ENCODE data around the gene POLR3B.

GRCh38 chr12:106552228-106552627 lies 194.7 kb downstream of the POLR3B start:
- TF ChIP-seq ZNF274 (IDR thresholded peaks at IDR 0.05; ENCODE audit: low read depth, low read length) = no peak
- TF ChIP-seq YY1 (IDR thresholded peaks at IDR 0.05; ENCODE audit: insufficient read depth, insufficient read length) = no peak

All from NT2/D1 (cell line).